DND-41 (cell line): Measurements from ENCODE around the gene ASMT.

Experiments
- EZH2 ChIP-seq: IDR thresholded peaks from 3 replicates; pipeline ENCODE4 v1.6.1; 2012; ENCODE audit warnings: borderline replicate concordance, low read depth, mild to moderate bottlenecking, moderate library complexity, low read length, inconsistent platforms; ENCODE audit not compliant: severe bottlenecking
- TF ChIP-seq, protein P1 (sequence below): IDR thresholded peaks from 2 replicates; pipeline ENCODE4 v1.5.1; 2012; ENCODE audit warnings: borderline replicate concordance, low read length, moderate library complexity, mild to moderate bottlenecking; ENCODE audit not compliant: poor library complexity, severe bottlenecking; ENCODE audit errors: extremely low read depth

DNA sequence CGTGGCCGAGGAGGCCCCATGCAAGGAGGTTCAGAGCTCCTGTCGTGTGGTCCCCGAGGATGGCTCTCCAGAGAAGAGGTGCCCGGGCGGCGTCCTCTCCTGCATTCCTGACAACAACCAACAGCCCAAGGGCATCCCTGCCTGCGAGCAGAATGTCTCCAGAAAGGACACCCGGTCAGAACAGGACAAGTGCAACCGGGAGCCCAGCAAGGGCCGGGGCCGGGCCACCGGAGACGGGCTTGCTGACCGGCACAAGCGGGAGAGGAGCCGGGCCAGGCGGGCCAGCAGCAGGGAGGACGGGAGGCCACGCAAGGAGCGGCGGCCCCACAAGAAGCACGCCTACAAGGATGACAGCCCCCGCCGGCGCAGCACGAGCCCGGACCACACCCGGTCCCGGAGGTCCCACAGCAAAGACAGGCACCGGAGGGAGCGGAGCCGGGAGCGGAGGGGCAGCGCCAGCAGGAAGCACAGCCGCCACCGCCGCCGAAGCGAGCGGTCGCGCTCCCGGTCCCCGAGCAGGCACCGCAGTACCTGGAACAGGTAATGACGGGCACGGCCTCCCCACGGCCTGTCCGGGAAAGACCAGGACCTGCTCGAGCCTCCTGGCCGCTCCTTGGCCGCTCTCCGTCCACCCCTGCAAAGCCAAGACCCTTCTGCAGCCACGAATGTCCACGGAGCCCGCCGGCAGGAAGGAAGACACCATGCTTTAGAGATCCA is 13.7 kb upstream of the ASMT start:
- TF ChIP-seq, protein P1, sequence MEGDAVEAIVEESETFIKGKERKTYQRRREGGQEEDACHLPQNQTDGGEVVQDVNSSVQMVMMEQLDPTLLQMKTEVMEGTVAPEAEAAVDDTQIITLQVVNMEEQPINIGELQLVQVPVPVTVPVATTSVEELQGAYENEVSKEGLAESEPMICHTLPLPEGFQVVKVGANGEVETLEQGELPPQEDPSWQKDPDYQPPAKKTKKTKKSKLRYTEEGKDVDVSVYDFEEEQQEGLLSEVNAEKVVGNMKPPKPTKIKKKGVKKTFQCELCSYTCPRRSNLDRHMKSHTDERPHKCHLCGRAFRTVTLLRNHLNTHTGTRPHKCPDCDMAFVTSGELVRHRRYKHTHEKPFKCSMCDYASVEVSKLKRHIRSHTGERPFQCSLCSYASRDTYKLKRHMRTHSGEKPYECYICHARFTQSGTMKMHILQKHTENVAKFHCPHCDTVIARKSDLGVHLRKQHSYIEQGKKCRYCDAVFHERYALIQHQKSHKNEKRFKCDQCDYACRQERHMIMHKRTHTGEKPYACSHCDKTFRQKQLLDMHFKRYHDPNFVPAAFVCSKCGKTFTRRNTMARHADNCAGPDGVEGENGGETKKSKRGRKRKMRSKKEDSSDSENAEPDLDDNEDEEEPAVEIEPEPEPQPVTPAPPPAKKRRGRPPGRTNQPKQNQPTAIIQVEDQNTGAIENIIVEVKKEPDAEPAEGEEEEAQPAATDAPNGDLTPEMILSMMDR, result no peak
- no peak for TF ChIP-seq EZH2
